ENCODE results near the gene MAML2. TPM values are rescaled to one million over a fixed set of nuclear protein-coding genes. Genes with fewer than 3 reads are reported as not detected.

MAML2 gene
- total and polyA plus RNA-seq, 8 donors, result 2.4 to 11.8 (median 4.1) TPM

DNA sequence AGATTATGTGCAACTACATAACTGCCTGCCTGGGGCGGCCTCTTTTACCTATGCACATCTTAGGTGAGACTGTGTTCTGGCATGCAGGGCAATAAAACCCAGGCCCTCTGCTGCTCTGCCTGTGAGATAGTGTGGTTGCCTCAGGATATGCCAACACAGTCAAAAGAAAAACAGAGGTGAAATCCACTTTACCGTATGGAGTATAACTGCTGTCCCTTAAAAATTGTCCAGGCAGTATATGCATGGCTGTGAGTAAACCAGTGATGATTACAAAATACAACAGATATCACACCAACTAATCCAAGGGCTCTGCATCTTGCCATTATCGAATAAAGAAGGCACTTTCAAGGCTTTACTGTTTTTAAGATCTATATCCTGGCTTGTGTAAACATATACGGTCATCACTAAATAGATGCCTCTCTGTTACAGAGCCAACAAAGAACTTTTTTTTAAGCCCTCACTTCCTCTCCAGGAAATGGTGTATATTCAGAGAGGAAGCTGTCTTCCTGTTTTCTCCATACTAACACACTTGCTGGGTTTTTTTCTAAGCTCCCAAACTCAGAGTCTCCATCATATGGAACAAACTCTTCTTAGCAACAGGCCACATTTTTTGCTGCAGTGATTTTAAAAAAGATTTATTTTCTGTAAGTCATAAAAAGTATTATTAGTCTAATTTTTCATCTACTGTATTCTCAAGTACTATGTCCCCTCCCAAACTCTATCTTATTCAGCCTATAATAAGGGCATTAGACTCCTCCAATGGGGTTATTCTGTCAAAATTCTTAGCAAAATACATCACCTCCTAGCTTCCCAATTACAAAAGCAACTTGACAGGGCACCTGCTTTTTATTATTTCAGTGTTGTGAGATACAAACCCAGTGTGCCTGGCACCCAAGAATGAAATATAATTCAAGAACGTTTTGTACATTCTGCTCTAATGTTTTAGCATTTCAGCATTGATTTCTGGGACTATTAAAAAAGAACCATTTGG, 135.2 kb downstream of the MAML2 start:
- peak overlapping the region in 1 of 4 donors; percentile 25 for H3K27ac ChIP-seq
- intact Hi-C loops (cut with DNase I), result no loop called here
- H3K4me3 ChIP-seq, result no peak overlapping the region
- H3K4me1 ChIP-seq, result peaks cover 0 to 5% (median 0%) of the 10 kb centered on the region in 3 donors
- no peak for FAIRE-seq
- H3K9me3 ChIP-seq, result no peaks in the 10 kb centered on the region
- ATAC-seq, result peak in 2 of 4 donors; percentile 66 to 74
- no peak for DNase-seq
- TF ChIP-seq, protein P1, sequence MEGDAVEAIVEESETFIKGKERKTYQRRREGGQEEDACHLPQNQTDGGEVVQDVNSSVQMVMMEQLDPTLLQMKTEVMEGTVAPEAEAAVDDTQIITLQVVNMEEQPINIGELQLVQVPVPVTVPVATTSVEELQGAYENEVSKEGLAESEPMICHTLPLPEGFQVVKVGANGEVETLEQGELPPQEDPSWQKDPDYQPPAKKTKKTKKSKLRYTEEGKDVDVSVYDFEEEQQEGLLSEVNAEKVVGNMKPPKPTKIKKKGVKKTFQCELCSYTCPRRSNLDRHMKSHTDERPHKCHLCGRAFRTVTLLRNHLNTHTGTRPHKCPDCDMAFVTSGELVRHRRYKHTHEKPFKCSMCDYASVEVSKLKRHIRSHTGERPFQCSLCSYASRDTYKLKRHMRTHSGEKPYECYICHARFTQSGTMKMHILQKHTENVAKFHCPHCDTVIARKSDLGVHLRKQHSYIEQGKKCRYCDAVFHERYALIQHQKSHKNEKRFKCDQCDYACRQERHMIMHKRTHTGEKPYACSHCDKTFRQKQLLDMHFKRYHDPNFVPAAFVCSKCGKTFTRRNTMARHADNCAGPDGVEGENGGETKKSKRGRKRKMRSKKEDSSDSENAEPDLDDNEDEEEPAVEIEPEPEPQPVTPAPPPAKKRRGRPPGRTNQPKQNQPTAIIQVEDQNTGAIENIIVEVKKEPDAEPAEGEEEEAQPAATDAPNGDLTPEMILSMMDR (IDR thresholded peaks at IDR 0.05), result no peak
- H3K36me3 ChIP-seq, result no peaks in the 10 kb centered on the region
- no peaks in the 10 kb centered on the region for H3K27me3 ChIP-seq
- 46 to 51% methylated on average over 5 of the region's 5 CpGs for WGBS, 2 donors

- no peak for ATAC-seq
- H3K4me3 ChIP-seq, result no peak overlapping the region
- H3K36me3 ChIP-seq, result no peaks in the 10 kb centered on the region
- FAIRE-seq, result no peak
- 77 to 82% methylated on average over 2 of the region's 2 CpGs for WGBS, 2 donors
- no peaks in the 10 kb centered on the region for H3K9me3 ChIP-seq
- intact Hi-C loops (cut with DNase I), result no loop called here
- DNase-seq, result no peak
- TF ChIP-seq, protein P1 (IDR thresholded peaks at IDR 0.05), result no peak
- H3K27ac ChIP-seq, result no peak overlapping the region
- no peaks in the 10 kb centered on the region for H3K27me3 ChIP-seq
- peaks cover 0 to 5% (median 0%) of the 10 kb centered on the region in 3 donors for H3K4me1 ChIP-seq
These were observed 136.0 kb downstream of the MAML2 start for GRCh38 chr11:96206955-96207354.

DNA sequence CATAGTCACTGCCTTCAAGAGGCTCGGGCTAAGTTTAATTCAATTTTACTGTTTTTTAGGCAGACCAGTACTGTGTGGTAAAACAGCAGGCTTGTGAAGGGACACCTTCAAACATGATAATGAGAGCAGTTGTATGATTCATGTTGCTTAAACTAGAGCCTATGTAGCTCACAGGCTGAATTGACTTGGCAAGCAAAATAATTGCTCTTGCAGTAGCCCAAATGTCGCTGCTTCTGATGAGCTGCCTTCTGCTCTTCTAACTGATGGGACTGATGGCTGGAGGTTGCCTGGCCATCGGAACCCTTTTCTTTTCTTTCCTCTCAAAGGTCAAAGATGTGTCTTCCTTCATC, 137.6 kb downstream of the MAML2 start:
- H3K4me1 ChIP-seq, result peaks cover 0 to 5% (median under 1%) of the 10 kb centered on the region in 3 donors
- no peaks in the 10 kb centered on the region for H3K36me3 ChIP-seq
- no peak for FAIRE-seq
- no peak for ATAC-seq
- WGBS, 2 donors, result 84 to 85% methylated on average over 3 of the region's 3 CpGs
- no peaks in the 10 kb centered on the region for H3K9me3 ChIP-seq
- no peak overlapping the region for H3K27ac ChIP-seq
- TF ChIP-seq, protein P1 (IDR thresholded peaks at IDR 0.05), result no peak
- intact Hi-C loops (cut with DNase I), result no loop called here
- no peaks in the 10 kb centered on the region for H3K27me3 ChIP-seq
- DNase-seq, result no peak
- no peak overlapping the region for H3K4me3 ChIP-seq

DNA sequence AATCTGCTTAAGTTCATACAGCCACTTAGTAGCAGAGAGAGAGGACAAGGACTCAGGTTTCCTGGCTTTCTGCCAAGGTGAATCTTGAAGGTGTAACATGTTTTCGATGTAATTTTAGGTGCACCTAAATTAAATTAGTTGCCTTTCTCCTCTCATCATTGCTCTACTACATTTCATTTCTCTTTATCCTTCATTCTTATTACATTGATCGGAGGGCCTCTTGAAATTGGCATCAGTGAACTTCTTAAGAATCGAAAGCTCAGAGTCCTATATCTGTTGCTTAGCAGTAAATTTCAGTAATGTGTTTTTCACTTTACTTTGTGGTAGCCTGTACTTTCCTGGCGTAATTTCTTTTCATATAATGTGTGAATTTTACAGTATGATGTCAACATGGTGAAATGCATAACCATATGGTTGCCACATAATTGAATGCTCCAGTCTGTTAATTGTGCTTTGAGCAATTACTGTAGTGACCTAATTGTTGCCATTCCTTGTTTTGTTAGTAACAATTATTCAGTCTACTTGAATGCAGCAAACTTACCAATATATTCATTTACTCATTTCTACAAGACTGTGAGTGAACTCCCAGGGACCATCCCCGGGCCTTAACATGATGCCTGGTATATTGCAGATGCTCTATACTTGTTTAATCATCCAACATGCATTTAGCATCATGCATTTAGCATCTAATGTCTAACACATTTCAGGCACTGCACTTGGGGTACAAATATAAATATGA, 138.1 kb downstream of the MAML2 start:
- Histone ChIP-seq H3K9me3 (no peaks in the 10 kb centered on the region), H3K36me3 (no peaks in the 10 kb centered on the region), H3K4me3 (no peak overlapping the region), H3K4me1 (peaks cover 0 to 7% (median 6%) of the 10 kb centered on the region in 3 donors), H3K27me3 (no peaks in the 10 kb centered on the region), H3K27ac (no peak overlapping the region)
- no peak for DNase-seq
- ATAC-seq, result no peak
- WGBS, 2 donors, result 86 to 89% methylated on average over 5 of the region's 5 CpGs
- TF ChIP-seq, protein P1 (IDR thresholded peaks at IDR 0.05), result no peak
- no peak for FAIRE-seq
- intact Hi-C loops (cut with DNase I), result no loop called here

All from pancreas (tissue), 10 donors.